ENCODE measurements around the gene CLEC4D.
A peak's percentile ranks its signal among the peaks of the same experiment; 100 is the strongest.

- TF ChIP-seq POLR2AphosphoS5 (IDR thresholded peaks at IDR 0.05; ENCODE audit: low read depth, low read length): no peak
- peak in 1 of 3 experiments; percentile 27; a peak in 3 of 6 replicates for TF ChIP-seq CTCF (IDR thresholded peaks at IDR 0.05 in 2 of 3, conservative IDR thresholded peaks at IDR 0.05 in 1 of 3; ENCODE audit: borderline replicate concordance in 1 of 3, insufficient read depth in 1 of 3, low read depth in 2 of 3, low read length in 2 of 3)
- no peak for TF ChIP-seq EZH2phosphoT487 (IDR thresholded peaks at IDR 0.05; ENCODE audit: borderline replicate concordance)
- no peak for TF ChIP-seq CBX3 (IDR thresholded peaks at IDR 0.05; ENCODE audit: low read depth)
- TF ChIP-seq FOSL1 (IDR thresholded peaks at IDR 0.05; ENCODE audit: low read depth): no peak
Observed at GRCh38 chr12:8566525-8566924, 53.2 kb downstream of the CLEC4D start.

Data from HCT116 (cell line).